Activated CD4-positive, alpha-beta T cell treated with anti-CD3 and anti-CD28 coated beads, Interleukin-2, amount 50 U/mL, for 48 hours (primary cell): Measurements from ENCODE around the gene PGAM4.
"Not testable (repeated sequence)": the region's sequence is repeated elsewhere in the genome, so short reads cannot be mapped to it uniquely, and the experiment has no call there.

ENCODE experiments used
- DNase-seq, 2 experiments: peaks; one replicate each; pipeline ENCODE4 v3.0.0-alpha.2; 2020

The PGAM4 gene

GRCh38 chrX:77924320-77924859 is 45.0 kb downstream of the PGAM4 start:
- DNase-seq = no peak

DNA sequence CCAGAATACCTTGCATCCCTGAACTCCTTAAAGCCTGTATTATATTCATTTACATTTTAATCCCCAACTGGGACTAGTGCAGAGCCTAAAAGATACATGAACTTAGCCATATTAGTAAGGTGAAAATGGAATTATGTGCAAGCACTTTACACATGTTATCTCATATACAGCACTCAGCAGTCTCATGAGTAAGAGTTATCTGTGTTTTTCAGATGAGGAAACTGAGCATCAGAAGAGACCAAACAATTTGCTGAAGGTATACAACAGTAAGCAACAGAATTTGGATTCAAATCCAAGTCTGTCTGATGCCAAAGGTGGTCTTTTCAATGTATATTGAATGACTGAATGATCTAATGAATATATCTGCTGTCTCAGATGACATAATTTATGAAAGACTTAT is 46.7 kb downstream of the PGAM4 start:
- DNase-seq = no peak

- DNase-seq = not testable (repeated sequence)
Measured at GRCh38 chrX:77919370-77919769, 50.1 kb downstream of the PGAM4 start.

GRCh38 chrX:77918568-77918967 is 50.9 kb downstream of the PGAM4 start:
- no peak for DNase-seq
